Bronchial epithelial cell (primary cell): Measurements from ENCODE around the gene RELB. TPM values are rescaled to one million over a fixed set of nuclear protein-coding genes. Genes with fewer than 3 reads are reported as not detected.

Experiments
- DNase-seq: peaks from one replicate; pipeline ENCODE4 v3.0.0-alpha.2; 2010; ENCODE audit warnings: low read depth
- FAIRE-seq: peaks from 2 replicates; lab custom pipeline; 2011; peaks lifted over from hg19 to GRCh38; lab: Jason Lieb, UNC
- H3K27me3 ChIP-seq: 2 replicates; pipeline ENCODE4 v1.5.1; 2011; ENCODE audit warnings: low read length; ENCODE audit not compliant: control insufficient read depth, insufficient read depth
- H3K36me3 ChIP-seq: 2 replicates; pipeline ENCODE4 v1.5.1; 2011; ENCODE audit warnings: low read length; ENCODE audit not compliant: control insufficient read depth, insufficient read depth
- H3K4me3 ChIP-seq: 2 replicates; pipeline ENCODE4 v1.5.1; 2011; ENCODE audit warnings: mild to moderate bottlenecking, low read depth, low read length, control low read depth
- total RNA-seq: library from RNA; depleted of rRNA; stranded (reverse); fragments of >200 nt; gene quantifications from 2 replicates; pipeline ENCODE4 v1.2.1, GENCODE V29; 2014
- TF ChIP-seq, protein P1 (sequence below): IDR thresholded peaks from 2 replicates; pipeline ENCODE4 v1.5.1; 2011; ENCODE audit warnings: mild to moderate bottlenecking, moderate library complexity, low read length, control low read depth, inconsistent platforms; ENCODE audit not compliant: insufficient read depth, severe bottlenecking

Gene RELB
- total RNA-seq, 1 donor from 2014 or later: 2.1 TPM

DNA sequence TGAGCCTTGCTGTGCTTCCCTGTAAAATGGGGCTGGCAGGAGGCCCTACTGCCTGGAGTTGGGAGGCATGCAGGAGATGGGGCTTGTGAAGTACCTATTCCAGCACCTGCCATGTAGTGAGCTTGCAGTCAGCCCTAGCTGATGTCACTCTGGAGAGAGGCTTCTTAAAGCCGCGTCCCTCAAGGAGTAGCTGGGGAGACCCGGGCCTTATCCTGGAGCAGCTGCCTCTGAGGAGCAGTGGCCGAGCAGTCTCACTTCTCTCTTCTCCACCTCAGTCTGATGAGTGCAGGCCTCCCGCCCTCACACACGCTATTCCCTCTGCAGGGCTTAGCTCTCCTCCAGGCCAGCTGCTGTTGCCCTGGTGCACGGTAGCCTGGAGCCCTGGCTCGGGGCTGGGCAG is 55.6 kb downstream of the RELB start:
- FAIRE-seq: no peak
- H3K4me3 ChIP-seq: no peak overlapping the region
- TF ChIP-seq, protein P1, sequence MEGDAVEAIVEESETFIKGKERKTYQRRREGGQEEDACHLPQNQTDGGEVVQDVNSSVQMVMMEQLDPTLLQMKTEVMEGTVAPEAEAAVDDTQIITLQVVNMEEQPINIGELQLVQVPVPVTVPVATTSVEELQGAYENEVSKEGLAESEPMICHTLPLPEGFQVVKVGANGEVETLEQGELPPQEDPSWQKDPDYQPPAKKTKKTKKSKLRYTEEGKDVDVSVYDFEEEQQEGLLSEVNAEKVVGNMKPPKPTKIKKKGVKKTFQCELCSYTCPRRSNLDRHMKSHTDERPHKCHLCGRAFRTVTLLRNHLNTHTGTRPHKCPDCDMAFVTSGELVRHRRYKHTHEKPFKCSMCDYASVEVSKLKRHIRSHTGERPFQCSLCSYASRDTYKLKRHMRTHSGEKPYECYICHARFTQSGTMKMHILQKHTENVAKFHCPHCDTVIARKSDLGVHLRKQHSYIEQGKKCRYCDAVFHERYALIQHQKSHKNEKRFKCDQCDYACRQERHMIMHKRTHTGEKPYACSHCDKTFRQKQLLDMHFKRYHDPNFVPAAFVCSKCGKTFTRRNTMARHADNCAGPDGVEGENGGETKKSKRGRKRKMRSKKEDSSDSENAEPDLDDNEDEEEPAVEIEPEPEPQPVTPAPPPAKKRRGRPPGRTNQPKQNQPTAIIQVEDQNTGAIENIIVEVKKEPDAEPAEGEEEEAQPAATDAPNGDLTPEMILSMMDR: no peak
- H3K36me3 ChIP-seq: peaks cover 55% of the 10 kb centered on the region
- no peaks in the 10 kb centered on the region for H3K27me3 ChIP-seq
- DNase-seq: no peak

DNA sequence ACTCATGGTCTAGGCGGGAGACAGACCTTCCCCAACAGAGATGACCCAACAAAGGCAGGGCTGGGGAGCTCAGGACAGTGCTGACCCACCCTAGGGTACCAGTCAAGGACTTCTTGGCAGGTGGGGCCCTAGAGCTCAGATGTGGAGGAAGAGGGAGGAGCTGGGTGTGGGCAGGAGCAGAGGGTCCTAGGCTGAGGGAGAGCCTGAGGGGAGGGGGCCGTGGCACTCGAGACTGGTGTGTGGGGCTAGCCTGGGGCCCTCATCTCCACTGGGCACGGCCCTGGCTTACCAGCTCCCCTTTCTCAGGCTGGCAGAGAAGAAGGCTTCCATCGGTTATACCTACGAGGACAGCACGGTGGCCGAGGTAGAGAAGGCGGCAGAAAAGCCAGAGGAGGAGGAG is 56.2 kb downstream of the RELB start:
- H3K4me3 ChIP-seq: no peak overlapping the region
- no peak for DNase-seq
- FAIRE-seq: no peak
- H3K27me3 ChIP-seq: no peaks in the 10 kb centered on the region
- H3K36me3 ChIP-seq: peaks cover 53% of the 10 kb centered on the region
- TF ChIP-seq, protein P1: no peak

DNA sequence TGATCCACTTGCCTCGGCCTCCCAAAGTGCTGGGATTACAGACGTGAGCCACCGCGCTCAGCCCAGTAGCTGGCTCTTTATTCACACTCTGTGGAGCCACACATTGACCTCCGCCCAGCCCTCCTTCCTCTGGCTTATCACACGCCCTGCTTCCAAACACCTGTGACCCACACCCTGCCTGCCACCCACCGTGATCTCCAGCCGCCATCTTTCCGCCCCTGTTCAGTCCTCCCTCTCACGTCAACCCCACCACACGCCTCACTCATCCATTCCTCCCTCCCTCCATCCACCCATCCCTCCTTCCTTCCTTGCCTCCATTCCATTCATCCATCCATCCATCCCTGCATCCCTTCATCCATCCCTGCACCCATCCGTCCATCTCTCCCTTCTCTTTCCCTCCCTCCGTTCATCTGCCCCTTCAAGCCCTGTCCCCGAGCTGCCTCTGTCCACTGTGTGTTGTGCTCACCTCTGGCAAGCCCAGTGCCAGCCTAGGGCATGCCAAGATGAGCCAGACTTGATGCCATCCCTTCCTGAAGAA is 57.4 kb downstream of the RELB start:
- TF ChIP-seq, protein P1: no peak
- FAIRE-seq (no peak), DNase-seq (no peak)
- Histone ChIP-seq H3K4me3 (no peak overlapping the region), H3K27me3 (no peaks in the 10 kb centered on the region), H3K36me3 (peaks cover 52% of the 10 kb centered on the region)

DNA sequence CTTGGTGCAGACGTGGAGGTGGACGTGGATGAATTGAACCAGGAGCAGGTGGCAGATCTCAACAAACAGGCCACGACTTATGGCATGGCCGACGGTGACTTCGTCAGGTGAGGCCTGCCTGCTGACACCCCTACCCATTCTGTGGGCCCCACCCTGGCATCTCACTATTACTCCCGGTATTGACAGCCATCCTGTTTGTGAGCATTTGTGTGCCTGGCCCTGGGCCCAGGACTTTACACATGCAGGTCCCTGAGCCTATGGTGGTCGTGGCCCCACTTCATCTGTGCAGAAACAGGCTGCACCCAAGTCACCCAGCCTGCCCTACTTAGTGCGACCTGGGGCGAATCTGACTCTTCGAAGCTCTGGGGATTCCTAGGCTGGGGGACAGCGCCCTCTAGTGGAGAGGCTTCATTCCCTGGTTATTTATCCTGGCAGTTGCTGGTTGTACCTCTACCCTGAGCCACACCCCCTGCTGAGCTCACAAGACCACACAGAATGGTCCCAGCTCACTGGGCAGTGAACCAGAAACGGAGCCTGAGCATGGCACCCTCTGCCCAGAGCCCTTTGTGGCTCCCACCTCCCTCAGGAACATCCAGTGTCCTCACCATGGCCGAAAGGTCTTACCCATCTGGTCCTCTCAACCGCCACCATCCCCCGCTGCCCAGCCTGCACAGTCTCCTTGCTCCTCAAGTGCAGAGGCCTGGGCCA is 58.1 kb downstream of the RELB start:
- peaks cover 52% of the 10 kb centered on the region for H3K36me3 ChIP-seq
- DNase-seq: peak; percentile 73
- H3K4me3 ChIP-seq: no peak overlapping the region
- TF ChIP-seq, protein P1: peak; percentile 94
- FAIRE-seq: no peak
- no peaks in the 10 kb centered on the region for H3K27me3 ChIP-seq

GRCh38 chr19:45061965-45062364 is 60.7 kb downstream of the RELB start:
- Histone ChIP-seq H3K27me3 (no peaks in the 10 kb centered on the region), H3K36me3 (peaks cover 43% of the 10 kb centered on the region), H3K4me3 (no peak overlapping the region)
- FAIRE-seq (no peak), DNase-seq (no peak)
- TF ChIP-seq, protein P1: no peak
